ENCODE measurements around the gene PKD1L1. TPM values are rescaled to one million over a fixed set of nuclear protein-coding genes. Genes with fewer than 3 reads are reported as not detected.
"Not testable (repeated sequence)": the region's sequence is repeated elsewhere in the genome, so short reads cannot be mapped to it uniquely, and the experiment has no call there.

Gene PKD1L1
- total RNA-seq, 2 donors from 2014 or later, result 0.16 to 0.61 TPM

DNA sequence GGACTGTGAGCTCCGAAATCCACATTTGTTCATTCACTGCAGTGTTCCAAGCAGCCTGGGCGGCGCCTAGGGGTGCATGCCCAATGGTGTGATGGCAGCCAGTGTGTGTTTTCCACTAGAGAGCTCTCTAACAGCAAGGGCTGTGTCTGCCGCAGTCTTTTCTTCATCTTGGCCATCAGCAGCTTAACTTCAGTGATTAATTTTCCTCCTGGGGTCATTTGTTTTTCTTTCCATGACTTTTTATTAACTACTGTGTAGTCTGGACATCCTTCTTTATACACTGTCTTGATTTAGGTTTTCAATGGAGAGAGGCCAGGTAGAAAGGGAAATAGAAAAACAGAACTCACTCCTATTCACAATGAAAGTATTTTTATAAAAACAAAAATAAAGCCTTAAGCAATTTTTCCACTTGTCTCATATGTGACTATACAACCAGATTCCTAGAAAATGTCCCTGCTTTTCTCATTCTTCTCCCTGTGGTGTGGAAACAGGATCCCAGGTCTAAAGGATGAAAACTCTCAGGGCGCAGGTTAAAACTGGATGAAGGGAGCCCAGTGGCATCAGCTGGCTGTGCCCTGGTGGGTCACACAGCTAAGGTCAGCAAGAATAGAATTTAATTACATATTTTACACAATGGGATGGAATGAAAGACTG lies 176.8 kb downstream of the PKD1L1 start:
- Mint-ChIP-seq H3K9me3 (no peaks in the 10 kb centered on the region), H3K27ac (no peak overlapping the region), H3K4me1 (no peaks in the 10 kb centered on the region), H3K27me3 (peaks cover 5% of the 10 kb centered on the region), H3K4me3 (no peak overlapping the region), H3K36me3 (ENCODE audit: low read depth) (no peaks in the 10 kb centered on the region)
- ATAC-seq (replicated peaks), result no peak

DNA sequence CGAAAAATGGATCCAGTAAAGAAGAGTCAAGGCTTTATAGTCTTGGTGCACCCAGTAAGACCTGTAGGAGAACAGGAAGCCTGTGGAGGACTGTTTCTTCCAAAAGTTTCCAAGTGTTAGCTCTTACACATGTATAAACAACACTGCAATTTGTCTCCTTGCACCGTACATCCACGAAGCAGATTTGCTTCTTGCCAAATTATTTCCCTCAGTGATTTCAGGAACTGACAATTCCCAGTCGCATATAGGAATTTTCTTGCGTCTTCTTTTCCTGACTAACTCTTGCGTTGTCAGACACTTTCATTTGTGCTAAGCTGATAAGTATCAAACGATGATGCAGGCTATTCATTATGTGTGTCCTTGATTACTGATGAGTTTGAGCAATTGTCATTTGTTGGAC lies 182.1 kb downstream of the PKD1L1 start:
- Mint-ChIP-seq H3K27ac (no peak overlapping the region), H3K9me3 (no peaks in the 10 kb centered on the region), H3K4me1 (no peaks in the 10 kb centered on the region), H3K4me3 (no peak overlapping the region), H3K36me3 (ENCODE audit: low read depth) (no peaks in the 10 kb centered on the region), H3K27me3 (no peaks in the 10 kb centered on the region)
- no peak for ATAC-seq (replicated peaks)

DNA sequence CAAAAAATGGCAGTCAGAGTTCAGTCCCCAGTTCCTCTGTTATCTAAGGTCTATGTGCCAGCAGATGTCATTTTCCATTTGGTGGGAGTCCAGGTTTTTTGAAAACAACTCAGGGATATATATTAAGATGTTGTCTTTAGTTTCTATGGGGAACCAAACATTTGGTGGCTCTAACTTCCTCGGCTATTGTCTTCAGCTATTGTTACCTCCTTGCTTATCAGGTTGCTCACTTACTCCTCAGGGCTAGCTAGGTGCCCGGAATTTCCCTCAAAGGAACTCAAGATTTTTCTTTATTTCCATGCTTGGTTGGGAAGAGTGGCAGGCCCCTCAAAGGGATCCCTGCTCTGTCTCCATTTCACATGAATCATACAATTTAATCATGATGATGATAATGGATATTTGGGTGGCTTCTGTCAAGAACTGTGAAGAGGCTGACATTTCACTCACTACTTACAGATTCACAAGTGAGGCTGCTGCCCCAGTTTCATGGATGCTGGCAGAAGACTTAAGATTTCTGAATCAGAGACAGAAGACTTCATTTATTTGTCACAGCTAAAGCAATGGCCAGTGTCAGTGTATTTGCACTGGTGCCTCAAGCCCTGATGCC lies 182.8 kb downstream of the PKD1L1 start:
- Mint-ChIP-seq H3K27ac (no peak overlapping the region), H3K9me3 (no peaks in the 10 kb centered on the region), H3K36me3 (ENCODE audit: low read depth) (no peaks in the 10 kb centered on the region), H3K4me1 (no peaks in the 10 kb centered on the region), H3K27me3 (peaks cover 4% of the 10 kb centered on the region), H3K4me3 (no peak overlapping the region)
- no peak for ATAC-seq (replicated peaks)

DNA sequence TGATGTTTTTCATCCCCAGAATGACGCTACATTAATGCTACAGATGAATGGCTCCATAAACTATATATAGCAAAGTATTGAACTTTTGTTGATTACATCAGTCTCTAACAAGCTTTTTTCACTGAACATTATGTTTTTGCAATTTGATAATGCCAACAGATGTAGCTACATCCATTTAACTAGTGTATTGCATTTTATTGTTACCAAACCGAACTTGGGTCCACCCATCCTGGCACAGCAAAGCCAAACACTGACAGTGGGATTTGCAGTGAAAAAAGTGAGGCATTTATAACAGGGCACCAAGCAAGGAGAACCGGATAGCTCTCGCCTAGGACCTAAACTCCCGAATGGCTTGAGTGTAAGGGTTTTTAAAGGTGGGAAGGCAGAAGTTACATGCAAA lies 183.5 kb downstream of the PKD1L1 start:
- Mint-ChIP-seq H3K27ac (no peak overlapping the region), H3K4me1 (no peaks in the 10 kb centered on the region), H3K9me3 (no peaks in the 10 kb centered on the region), H3K36me3 (ENCODE audit: low read depth) (no peaks in the 10 kb centered on the region), H3K27me3 (peaks cover 4% of the 10 kb centered on the region), H3K4me3 (no peak overlapping the region)
- no peak for ATAC-seq (replicated peaks)

DNA sequence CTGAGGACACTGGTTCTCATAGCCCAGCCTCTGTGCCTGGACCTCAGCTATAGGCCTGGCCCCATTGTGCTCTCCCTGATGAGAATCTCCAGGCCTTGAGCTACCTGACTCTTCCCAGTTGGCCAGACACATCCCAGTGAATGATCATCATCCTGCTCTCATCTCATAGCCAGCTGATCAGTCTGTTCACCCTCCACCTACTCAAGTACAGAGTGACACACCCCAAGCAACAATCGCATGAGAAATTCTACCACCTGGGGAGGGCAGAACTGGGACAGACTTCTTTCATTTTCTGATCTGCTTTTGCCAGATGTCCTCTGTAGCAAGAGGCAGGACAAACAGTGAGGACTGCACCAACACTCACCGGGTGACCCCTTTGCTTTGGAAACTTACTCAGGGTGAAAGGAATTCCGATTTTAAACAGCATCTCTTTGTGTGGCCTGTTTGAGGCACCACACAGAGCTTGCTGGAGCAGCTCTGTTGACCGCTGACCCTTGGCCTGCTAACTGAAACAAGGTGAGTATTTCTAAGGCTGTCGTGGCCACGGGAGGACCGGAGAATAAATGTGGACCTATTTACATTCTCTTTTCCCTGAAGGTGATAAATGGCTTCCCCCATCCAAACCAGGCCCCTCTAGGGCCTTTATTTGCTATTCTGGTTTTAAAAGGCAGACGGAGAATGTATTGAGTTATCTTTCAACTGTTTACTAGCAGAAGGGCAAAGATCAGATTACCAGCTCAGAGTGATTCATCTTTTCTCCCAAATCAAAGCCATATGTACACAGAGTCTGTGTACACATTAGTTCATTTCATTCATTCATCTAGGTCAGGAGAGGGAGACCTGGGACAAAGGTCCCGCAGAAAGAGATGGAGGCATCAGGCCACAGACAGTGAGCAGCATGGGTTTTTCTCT lies 184.9 kb downstream of the PKD1L1 start:
- H3K9me3 Mint-ChIP-seq, result no peaks in the 10 kb centered on the region
- no peak for ATAC-seq (replicated peaks)

DNA sequence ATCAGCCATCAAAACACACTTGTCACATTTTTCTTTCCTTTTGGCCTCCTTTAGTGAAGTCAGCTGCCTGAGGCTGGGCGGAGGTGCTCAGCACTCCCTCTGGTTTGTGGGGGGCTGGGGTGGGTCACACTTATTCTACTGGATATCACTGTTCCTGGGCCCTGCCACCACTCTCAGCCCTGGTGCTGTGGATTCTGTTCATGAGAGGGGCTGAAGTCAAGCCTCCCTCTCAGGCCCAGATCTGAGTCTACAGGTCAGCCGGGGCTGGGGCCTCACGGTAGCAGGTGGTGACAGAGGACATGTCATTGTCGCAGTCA lies 185.6 kb downstream of the PKD1L1 start:
- Mint-ChIP-seq H3K9me3 (no peaks in the 10 kb centered on the region), H3K4me3 (no peak overlapping the region), H3K27ac (no peak overlapping the region), H3K4me1 (no peaks in the 10 kb centered on the region), H3K27me3 (peaks cover 4% of the 10 kb centered on the region), H3K36me3 (ENCODE audit: low read depth) (no peaks in the 10 kb centered on the region)
- ATAC-seq (replicated peaks), result no peak

More for the DNA sequence above, 184.9 kb downstream of the PKD1L1 start:
- no peaks in the 10 kb centered on the region for H3K4me1 Mint-ChIP-seq
- H3K27ac Mint-ChIP-seq, result no peak overlapping the region
- no peaks in the 10 kb centered on the region for H3K36me3 Mint-ChIP-seq (ENCODE audit: low read depth)
- H3K4me3 Mint-ChIP-seq, result no peak overlapping the region
- H3K27me3 Mint-ChIP-seq, result peaks cover 4% of the 10 kb centered on the region

DNA sequence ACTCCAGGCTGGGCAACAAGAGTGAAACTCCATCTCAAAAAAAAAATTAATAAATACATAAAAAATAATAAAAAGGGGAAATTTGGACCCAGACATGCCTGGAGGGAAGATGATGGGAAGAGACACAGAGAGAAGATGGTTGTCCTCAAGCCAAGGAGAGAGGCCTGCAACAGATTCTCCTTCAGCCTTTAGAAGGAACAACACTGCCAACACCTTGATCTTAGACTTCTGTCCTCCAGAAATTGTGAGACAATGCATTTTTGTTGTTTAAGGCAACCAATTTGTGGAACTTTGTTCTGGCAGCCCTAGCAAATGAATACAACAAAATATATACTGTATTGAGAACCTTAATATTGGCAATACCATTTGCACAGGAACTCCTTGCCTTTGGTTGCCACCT lies 186.1 kb downstream of the PKD1L1 start:
- no peaks in the 10 kb centered on the region for H3K36me3 Mint-ChIP-seq (ENCODE audit: low read depth)
- no peak overlapping the region for H3K27ac Mint-ChIP-seq
- H3K4me3 Mint-ChIP-seq, result no peak overlapping the region
- H3K9me3 Mint-ChIP-seq, result no peaks in the 10 kb centered on the region
- no peak for ATAC-seq (replicated peaks)
- H3K27me3 Mint-ChIP-seq, result peaks cover 4% of the 10 kb centered on the region
- no peaks in the 10 kb centered on the region for H3K4me1 Mint-ChIP-seq

DNA sequence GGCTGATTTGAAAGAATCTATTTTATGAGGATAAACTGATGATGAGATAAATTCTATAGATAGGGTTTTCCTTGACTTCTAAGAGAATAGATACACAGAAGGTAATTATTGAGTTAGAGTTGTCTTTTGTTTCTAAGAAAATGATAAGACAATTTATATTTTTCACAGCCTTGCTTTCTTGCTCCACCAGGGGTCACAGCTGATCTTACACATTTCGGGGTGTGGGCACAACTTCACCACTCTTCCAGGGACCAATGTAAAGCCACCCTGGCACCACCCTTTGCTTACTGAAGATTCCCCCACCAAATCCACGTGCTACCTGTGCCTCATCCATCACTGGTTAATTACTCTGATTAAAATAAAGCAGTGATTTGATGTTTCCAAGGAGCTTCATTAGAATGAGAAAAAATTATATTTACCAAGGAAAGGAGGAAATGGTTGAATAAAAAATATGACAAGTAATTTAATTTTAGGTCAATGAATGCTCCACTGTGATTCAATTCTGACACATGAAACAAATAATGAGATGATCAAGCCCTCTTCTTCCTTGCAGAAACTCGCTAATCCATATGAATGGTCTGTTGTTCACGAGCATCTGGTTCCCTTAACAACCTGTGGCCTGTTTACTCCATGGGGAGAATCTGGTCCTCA lies 189.1 kb downstream of the PKD1L1 start:
- Mint-ChIP-seq H3K4me1 (no peaks in the 10 kb centered on the region), H3K9me3 (no peaks in the 10 kb centered on the region), H3K4me3 (no peak overlapping the region), H3K27ac (no peak overlapping the region), H3K27me3 (peaks cover 8% of the 10 kb centered on the region), H3K36me3 (ENCODE audit: low read depth) (no peaks in the 10 kb centered on the region)
- ATAC-seq (replicated peaks), result no peak

DNA sequence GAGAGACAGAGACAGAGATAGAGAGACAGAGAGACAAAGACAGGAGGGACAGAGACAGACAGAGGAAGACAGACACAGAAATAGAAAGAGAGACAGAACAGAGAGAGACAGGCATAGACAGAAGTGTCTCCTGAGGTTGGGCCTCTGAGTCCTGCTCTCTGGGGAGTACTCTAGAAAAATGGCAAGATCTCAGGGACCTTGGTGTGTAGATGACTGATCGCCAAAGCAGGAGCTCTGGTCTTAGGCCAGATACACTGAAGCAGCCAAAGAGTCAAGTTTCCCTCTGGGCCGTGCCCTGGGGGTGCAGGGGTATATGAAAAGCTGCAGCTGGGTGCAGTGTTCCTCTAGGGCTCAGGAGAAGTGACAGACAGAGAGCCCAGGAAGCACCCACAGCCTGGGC lies 189.7 kb downstream of the PKD1L1 start:
- no peaks in the 10 kb centered on the region for H3K4me1 Mint-ChIP-seq
- H3K27me3 Mint-ChIP-seq, result peaks cover 8% of the 10 kb centered on the region
- H3K9me3 Mint-ChIP-seq, result no peaks in the 10 kb centered on the region
- no peak overlapping the region for H3K27ac Mint-ChIP-seq
- no peaks in the 10 kb centered on the region for H3K36me3 Mint-ChIP-seq (ENCODE audit: low read depth)
- no peak overlapping the region for H3K4me3 Mint-ChIP-seq
- no peak for ATAC-seq (replicated peaks)

DNA sequence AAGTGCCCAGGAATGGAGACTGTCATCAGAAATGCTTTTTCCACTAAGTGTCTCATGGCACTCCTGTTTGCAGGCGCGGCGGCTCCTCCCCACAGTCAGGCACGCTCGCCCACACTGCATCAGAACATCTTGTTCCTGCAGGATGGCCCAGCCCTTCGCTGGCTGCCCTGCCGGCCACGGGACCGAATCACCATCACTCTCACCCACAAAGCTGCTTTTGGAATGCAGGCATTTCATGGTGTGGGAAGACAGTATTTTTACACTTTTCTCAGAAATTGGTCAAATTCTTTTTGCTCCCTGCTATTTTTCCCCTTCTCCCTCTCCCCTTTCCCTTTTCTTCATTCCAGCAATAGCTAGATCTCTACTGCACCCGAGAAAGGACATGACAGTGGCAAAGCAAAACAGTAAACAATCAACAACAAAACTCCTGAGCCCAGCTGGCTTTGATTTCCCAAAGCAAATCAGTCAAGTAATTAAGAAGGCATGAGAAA lies 190.3 kb downstream of the PKD1L1 start:
- H3K27ac Mint-ChIP-seq, result no peak overlapping the region
- H3K27me3 Mint-ChIP-seq, result peaks cover 12% of the 10 kb centered on the region
- no peak overlapping the region for H3K4me3 Mint-ChIP-seq
- no peak for ATAC-seq (replicated peaks)
- no peaks in the 10 kb centered on the region for H3K4me1 Mint-ChIP-seq
- no peaks in the 10 kb centered on the region for H3K36me3 Mint-ChIP-seq (ENCODE audit: low read depth)
- H3K9me3 Mint-ChIP-seq, result no peaks in the 10 kb centered on the region

DNA sequence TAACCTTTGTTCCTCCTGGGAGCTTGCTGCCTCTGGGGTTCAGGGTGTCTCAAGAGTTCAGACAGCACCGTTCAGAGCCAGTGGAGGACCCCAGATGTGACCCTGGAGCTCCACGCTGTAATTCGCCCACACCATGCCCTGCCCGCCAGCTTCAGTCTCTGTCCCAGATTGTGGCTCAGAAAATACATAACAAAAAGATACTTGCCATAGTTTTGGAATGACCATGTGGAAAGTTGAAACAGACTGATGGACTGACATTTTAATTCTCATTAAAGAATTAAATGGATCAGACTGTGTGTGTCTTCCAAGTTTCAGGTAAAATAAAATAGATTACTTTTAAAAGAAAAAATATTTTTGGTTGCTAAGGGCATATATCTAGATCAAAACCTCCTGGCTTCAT lies 191.6 kb downstream of the PKD1L1 start:
- no peak for ATAC-seq (replicated peaks)
- Mint-ChIP-seq H3K9me3 (no peaks in the 10 kb centered on the region), H3K36me3 (ENCODE audit: low read depth) (no peaks in the 10 kb centered on the region), H3K27me3 (peaks cover 12% of the 10 kb centered on the region), H3K27ac (no peak overlapping the region), H3K4me1 (no peaks in the 10 kb centered on the region), H3K4me3 (no peak overlapping the region)

DNA sequence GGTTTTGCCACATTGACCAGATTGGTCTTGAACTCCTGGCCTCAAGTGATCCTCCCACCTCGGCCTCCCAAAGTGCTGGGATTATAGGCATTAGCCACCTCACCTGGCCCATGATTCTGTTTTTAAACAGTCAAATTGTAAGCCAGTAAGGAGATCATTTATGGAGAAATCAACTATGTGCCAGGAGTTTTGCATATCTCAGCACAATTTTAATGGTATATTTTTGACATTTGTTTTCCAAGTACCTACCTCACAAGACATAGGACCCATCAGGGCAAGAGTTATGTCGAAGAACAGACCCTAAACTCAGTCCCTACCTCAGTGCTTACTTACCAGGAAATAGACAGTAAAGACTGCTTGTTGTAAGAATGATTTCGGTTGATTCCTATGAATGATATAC lies 193.0 kb downstream of the PKD1L1 start:
- Mint-ChIP-seq H3K27ac (no peak overlapping the region), H3K36me3 (ENCODE audit: low read depth) (no peaks in the 10 kb centered on the region), H3K4me1 (no peaks in the 10 kb centered on the region), H3K9me3 (peaks cover 3% of the 10 kb centered on the region), H3K27me3 (peaks cover 8% of the 10 kb centered on the region), H3K4me3 (no peak overlapping the region)
- no peak for ATAC-seq (replicated peaks)

DNA sequence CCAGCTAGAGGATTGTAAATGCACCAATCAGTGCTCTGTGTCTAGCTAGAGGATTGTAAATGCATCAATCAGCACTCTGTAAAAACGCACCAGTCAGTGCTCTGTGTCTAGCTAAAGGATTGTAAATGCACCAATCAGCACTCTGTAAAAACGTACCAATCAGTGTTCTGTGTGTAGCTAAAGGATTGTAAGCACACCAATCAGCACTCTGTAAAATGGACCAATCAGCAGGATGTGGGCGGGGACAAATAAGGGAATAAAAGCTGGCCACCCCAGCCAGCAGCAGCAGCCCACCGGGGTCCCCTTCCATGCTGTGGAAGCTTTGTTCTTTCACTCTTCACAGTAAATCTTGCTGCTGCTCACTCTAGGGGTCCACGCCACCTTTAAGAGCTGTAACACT lies 196.5 kb downstream of the PKD1L1 start:
- H3K27ac Mint-ChIP-seq; H3K9me3 Mint-ChIP-seq; H3K36me3 Mint-ChIP-seq (ENCODE audit: low read depth); ATAC-seq (replicated peaks); H3K4me1 Mint-ChIP-seq; H3K4me3 Mint-ChIP-seq: not testable (repeated sequence)
- H3K27me3 Mint-ChIP-seq, result peaks cover 11% of the 10 kb centered on the region

DNA sequence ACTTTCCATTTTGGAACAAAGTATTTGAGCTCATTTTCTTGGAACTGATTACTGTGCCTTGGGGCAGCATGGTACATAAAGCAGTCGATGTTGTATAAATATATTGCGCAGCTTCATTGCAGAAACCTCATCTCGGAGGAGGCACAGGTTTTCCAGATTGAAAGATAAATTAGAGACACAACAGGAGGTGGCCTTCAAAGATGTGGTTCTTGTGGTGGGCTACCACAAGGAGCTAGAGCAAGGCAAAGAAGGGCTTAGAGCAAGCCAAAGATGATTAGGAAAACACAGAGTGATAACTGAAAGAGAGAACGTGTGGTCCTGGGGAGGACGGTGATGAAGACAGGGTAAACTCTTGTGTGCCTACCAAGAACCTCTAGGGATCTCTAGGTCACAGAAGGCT lies 197.2 kb downstream of the PKD1L1 start:
- no peaks in the 10 kb centered on the region for H3K36me3 Mint-ChIP-seq (ENCODE audit: low read depth)
- peaks cover 6% of the 10 kb centered on the region for H3K9me3 Mint-ChIP-seq
- no peak overlapping the region for H3K4me3 Mint-ChIP-seq
- no peak overlapping the region for H3K27ac Mint-ChIP-seq
- H3K27me3 Mint-ChIP-seq, result peaks cover 11% of the 10 kb centered on the region
- no peak for ATAC-seq (replicated peaks)
- no peaks in the 10 kb centered on the region for H3K4me1 Mint-ChIP-seq
